Activated CD4-positive, alpha-beta memory T cell treated with anti-CD3 and anti-CD28 coated beads for 36 hours (primary cell): ENCODE data around the gene SIK3. TPM values are rescaled to one million over a fixed set of nuclear protein-coding genes. Genes with fewer than 3 reads are reported as not detected.

Source experiments
- CTCF ChIA-PET: fragments of 350-600 bp; sonication (Branson Sonifier 250); formaldehyde crosslinking; loops from one replicate; lab custom pipeline; 2021; ENCODE audit warnings: antibody characterized with exemption, inconsistent platforms; lab: Charles Lee
- POLR2A ChIA-PET: fragments of 350-600 bp; sonication (Branson Sonifier 250); formaldehyde crosslinking; loops from one replicate; lab custom pipeline; 2021; ENCODE audit warnings: antibody characterized with exemption; lab: Charles Lee
- DNase-seq: peaks from one replicate; pipeline ENCODE4 v3.0.0-alpha.2; 2020
- H3K27ac Mint-ChIP-seq: one replicate; pipeline ENCODE4 v1.8.0; 2021; ENCODE audit warnings: mixed read lengths
- H3K27me3 Mint-ChIP-seq: one replicate; pipeline ENCODE4 v1.8.0; 2021; ENCODE audit warnings: mixed read lengths
- H3K36me3 Mint-ChIP-seq: one replicate; pipeline ENCODE4 v1.8.0; 2021; ENCODE audit warnings: mixed read lengths
- H3K4me1 Mint-ChIP-seq: one replicate; pipeline ENCODE4 v1.8.0; 2021; ENCODE audit warnings: low read depth, mixed read lengths
- H3K4me3 Mint-ChIP-seq: one replicate; pipeline ENCODE4 v1.8.0; 2021; ENCODE audit warnings: mild to moderate bottlenecking, mixed read lengths
- H3K9me3 Mint-ChIP-seq: one replicate; pipeline ENCODE4 v1.8.0; 2021; ENCODE audit warnings: mixed read lengths
- intact Hi-C: fragments of 100-400 bp; cut with micrococcal nuclease; formaldehyde crosslinking; loops from one replicate; pipeline ENCODE4 v1.15.1; 2023
- total RNA-seq, 2 experiments: library from RNA; stranded (reverse); gene quantifications; one replicate each; pipeline ENCODE4 v1.2.3, GENCODE V29; 2021

SIK3 gene
- total RNA-seq, 2 experiments from 2014 or later, result 26.1 to 26.2 TPM

DNA sequence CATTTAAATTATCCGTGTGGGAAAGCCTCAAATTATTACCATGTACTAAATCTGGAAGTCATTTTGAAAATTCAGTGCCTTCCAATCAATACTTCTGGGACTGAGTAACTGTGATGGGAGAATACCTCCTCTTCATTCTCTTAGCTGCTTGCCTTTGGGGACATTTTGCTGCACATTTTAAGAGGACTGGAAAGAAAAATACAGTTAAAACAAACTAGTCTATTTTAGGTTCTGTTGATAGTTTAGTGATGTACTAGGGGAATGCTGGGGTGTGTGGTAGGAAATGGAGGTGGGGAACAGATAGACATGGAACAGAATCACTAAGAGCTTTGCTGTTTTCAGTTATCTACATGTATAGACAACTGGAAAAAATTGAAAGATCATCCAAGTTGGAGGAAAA, 195.1 kb downstream of the SIK3 start:
- Mint-ChIP-seq H3K27me3 (no peaks in the 10 kb centered on the region), H3K4me3 (no peak overlapping the region), H3K27ac (no peak overlapping the region), H3K36me3 (peaks cover 24% of the 10 kb centered on the region), H3K9me3 (peaks cover 3% of the 10 kb centered on the region), H3K4me1 (peaks cover 33% of the 10 kb centered on the region)
- ChIA-PET CTCF (interaction anchor here (1.0 to 1.6 kb wide), 2 partner anchors 13 to 202 kb away, joined by 3 to 7 read pairs; no protein-coding TSS in a partner anchor), POLR2A (interaction anchor here (0.7 kb wide), 1 partner anchor 18 kb away, joined by 5 read pairs; no protein-coding TSS in a partner anchor)
- no peak for DNase-seq
- intact Hi-C loops, result no loop called here

DNA sequence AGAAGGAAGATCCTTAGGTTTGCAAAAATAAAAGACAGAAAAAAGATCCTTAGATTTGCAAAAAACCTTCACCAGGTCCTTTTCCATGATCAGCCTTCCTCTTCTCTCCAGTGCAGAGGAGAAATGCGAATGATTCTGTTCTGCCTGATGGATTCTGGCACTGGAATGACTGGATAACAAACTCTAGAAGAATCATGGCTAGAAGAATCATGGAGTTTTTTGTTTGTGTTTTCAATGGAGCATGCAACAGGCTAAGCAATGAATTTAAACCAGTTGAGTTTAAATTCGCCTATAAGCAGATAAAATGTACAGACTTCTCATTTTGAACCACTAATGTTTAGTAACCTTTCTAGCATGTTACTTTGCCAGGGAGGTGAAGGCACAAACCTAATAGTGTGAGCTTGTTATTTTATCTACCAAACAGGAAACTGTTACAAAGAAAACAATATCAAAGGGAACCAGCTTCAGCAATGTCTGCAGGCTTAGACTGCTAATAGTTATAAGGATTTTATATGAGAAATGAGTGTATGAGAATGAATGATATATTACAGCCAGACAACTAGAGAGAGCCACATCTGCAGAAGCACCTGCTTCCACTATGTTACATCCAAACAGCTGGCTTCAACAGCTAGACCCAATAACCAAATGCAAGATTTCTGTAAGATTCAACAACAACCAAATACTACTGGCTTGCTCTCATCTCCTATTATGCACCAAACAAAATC, 196.1 kb downstream of the SIK3 start:
- H3K36me3 Mint-ChIP-seq, result peaks cover 27% of the 10 kb centered on the region
- H3K27ac Mint-ChIP-seq, result no peak overlapping the region
- peaks cover 3% of the 10 kb centered on the region for H3K9me3 Mint-ChIP-seq
- POLR2A ChIA-PET, result no interaction called here
- intact Hi-C loops, result no loop called here
- H3K4me1 Mint-ChIP-seq, result peaks cover 31% of the 10 kb centered on the region
- H3K27me3 Mint-ChIP-seq, result no peaks in the 10 kb centered on the region
- no peak overlapping the region for H3K4me3 Mint-ChIP-seq
- DNase-seq, result no peak
- CTCF ChIA-PET, result interaction anchor here (1.6 kb wide), 1 partner anchor 203 kb away, joined by 7 read pairs; no protein-coding TSS in a partner anchor

DNA sequence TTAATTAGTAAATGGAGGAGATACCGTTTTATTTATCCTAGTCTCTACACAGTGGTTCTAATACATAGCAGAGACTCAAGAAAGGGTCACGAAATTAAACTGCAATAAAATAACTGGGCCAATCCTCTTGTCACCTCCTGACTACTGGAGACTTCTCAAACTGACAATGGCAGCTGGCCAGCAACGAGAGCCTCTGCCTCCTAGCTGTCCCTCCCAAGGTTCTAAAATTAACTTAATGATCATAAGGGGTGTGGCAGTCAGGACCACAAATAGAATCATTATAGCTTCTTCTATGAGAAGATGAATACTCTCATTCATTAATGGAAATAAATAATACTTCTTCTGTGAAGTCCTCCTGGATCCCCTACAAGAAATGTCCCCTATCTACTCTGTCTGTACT, 197.0 kb downstream of the SIK3 start:
- no peak for DNase-seq
- ChIA-PET CTCF (no interaction called here), POLR2A (no interaction called here)
- Mint-ChIP-seq H3K36me3 (peaks cover 34% of the 10 kb centered on the region), H3K4me3 (no peak overlapping the region), H3K27ac (no peak overlapping the region), H3K4me1 (peaks cover 31% of the 10 kb centered on the region), H3K9me3 (peaks cover 3% of the 10 kb centered on the region), H3K27me3 (no peaks in the 10 kb centered on the region)
- intact Hi-C loops, result no loop called here

DNA sequence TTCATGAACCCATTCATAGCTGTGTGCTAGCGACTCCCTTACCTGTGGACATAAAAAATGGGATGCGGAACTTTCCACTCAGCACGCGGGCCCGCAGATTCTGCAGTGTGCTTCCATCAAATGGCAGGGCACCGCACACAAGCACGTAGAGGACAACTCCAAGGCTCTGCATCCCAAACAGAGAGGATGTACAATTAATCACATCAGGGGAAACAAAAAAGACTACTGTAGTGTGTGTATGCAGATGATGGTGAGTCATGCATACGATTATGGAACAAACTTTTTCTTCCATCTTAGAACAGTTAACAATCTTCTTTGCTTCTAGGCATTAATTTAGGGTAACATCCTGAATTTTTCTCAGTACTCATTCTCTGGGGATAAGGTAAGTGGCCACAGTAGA, 202.0 kb downstream of the SIK3 start:
- H3K27me3 Mint-ChIP-seq, result no peaks in the 10 kb centered on the region
- H3K9me3 Mint-ChIP-seq, result peaks cover 3% of the 10 kb centered on the region
- DNase-seq, result no peak
- H3K4me3 Mint-ChIP-seq, result no peak overlapping the region
- peaks cover 33% of the 10 kb centered on the region for H3K36me3 Mint-ChIP-seq
- peaks cover 11% of the 10 kb centered on the region for H3K4me1 Mint-ChIP-seq
- POLR2A ChIA-PET, result no interaction called here
- CTCF ChIA-PET, result interaction anchor here (0.8 kb wide), 1 partner anchor 13 kb away, joined by 3 read pairs; no protein-coding TSS in a partner anchor
- no peak overlapping the region for H3K27ac Mint-ChIP-seq
- intact Hi-C loops, result no loop called here

DNA sequence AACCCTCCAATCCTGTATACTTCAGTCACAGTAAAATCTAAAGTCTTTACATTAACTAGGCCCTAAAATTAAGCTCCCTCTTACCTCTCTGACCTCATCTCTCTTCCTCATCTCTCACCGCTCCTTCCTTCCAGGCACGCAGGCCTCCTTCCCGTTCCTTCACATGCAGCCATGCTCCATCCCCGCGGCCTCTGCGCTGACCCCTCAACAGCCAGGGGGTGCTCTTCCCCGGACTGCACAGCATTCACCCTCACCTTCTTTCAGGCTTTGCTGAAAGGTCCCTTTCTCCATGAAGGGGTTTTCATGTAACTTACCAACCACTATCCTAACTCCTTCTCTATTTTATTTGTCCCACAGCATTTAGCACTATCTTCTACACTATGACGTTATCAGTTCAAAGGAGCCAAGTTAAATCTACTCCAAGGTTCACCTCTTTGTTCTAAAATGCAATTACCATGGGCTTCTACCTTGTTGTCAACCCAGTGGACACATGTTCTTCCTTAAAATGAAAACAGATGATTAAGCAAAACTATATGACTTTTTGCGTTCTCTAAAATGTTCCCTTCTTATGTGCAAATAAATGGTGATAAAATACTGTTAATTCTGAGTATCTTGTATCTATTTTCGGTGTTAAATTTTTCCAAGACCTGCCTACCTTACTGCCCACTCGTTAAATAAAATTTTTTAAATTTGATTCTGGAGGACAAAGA, 203.0 kb downstream of the SIK3 start:
- Mint-ChIP-seq H3K27me3 (no peaks in the 10 kb centered on the region), H3K9me3 (peaks cover 2% of the 10 kb centered on the region), H3K27ac (no peak overlapping the region), H3K4me3 (no peak overlapping the region), H3K36me3 (peaks cover 29% of the 10 kb centered on the region), H3K4me1 (peaks cover 17% of the 10 kb centered on the region)
- intact Hi-C loops, result no loop called here
- DNase-seq, result peak; percentile 24
- ChIA-PET POLR2A (no interaction called here), CTCF (interaction anchor here (1.4 kb wide), 1 partner anchor 332 kb away, joined by 4 read pairs; no protein-coding TSS in a partner anchor)

DNA sequence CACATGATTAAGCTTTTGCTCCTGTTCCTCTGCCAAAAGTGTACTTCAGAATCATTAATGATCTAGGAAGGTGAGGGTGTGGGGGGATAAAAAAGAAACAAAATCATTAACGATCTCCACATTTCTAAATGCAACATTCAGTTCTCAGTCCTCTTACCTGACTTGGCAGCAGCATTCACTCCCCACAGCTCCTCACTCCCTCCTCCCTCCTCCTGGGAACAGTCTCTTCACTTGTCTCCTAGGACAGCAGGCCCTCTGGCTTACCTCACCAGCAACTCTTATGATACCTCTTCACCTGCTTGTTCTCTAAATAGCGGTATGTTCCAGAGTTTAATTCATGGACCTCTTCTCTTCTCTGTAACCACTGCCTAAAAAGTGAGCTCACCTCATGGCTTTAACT, 204.3 kb downstream of the SIK3 start:
- Mint-ChIP-seq H3K9me3 (no peaks in the 10 kb centered on the region), H3K4me1 (peaks cover 20% of the 10 kb centered on the region), H3K36me3 (peaks cover 24% of the 10 kb centered on the region), H3K27ac (no peak overlapping the region), H3K4me3 (no peak overlapping the region), H3K27me3 (no peaks in the 10 kb centered on the region)
- DNase-seq, result no peak
- intact Hi-C loops, result no loop called here
- ChIA-PET CTCF (interaction anchor here (0.7 to 1.4 kb wide), 5 partner anchors 12 to 333 kb away, joined by 3 to 4 read pairs (median 3); no protein-coding TSS in a partner anchor), POLR2A (no interaction called here)

DNA sequence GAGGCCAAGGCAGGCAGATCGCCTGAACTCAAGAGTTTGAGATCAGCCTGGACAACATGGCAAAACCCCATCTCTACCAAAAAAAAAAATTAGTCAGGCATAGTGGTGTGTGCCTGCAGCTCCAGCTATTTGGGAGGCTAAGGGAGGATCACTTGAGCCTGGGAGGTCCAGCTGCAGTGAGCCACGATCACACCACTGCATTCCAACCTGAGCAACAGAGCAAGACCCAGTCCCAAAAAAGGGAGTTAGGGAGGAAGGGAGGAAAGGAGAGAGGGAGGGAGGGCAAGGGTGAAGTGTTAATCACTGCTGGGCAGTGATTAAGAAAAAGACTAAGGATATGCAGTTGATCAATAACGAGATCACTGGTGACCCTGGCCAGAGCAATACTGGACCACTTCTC, 204.8 kb downstream of the SIK3 start:
- intact Hi-C loops, result no loop called here
- no peaks in the 10 kb centered on the region for H3K27me3 Mint-ChIP-seq
- no peak for DNase-seq
- H3K4me3 Mint-ChIP-seq, result no peak overlapping the region
- CTCF ChIA-PET, result interaction anchor here (0.7 to 1.2 kb wide), 4 partner anchors 12 to 212 kb away, joined by 3 to 4 read pairs (median 3); no protein-coding TSS in a partner anchor
- no peak overlapping the region for H3K27ac Mint-ChIP-seq
- POLR2A ChIA-PET, result no interaction called here
- H3K9me3 Mint-ChIP-seq, result no peaks in the 10 kb centered on the region
- peaks cover 20% of the 10 kb centered on the region for H3K4me1 Mint-ChIP-seq
- H3K36me3 Mint-ChIP-seq, result peaks cover 24% of the 10 kb centered on the region

DNA sequence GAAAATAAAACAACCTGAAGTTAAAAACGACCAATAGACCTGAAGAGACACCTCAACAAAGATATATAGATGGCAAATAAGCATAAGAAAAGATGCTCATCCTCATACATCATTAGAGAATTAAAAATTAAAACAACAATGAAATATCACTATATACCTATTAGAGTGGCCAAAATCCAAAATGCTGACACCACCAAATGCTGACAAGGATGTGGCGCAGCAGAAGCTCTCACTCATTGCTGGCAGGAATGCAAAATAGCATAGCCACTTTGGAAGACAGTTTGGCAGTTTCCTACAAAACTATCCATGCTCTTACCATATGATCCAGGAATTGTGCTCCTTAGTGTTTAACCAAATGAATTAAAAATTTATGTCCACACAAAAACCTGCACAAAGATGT, 205.9 kb downstream of the SIK3 start:
- CTCF ChIA-PET, result interaction anchor here (1.2 kb wide), 1 partner anchor 213 kb away, joined by 3 read pairs; no protein-coding TSS in a partner anchor
- no peaks in the 10 kb centered on the region for H3K27me3 Mint-ChIP-seq
- peaks cover 24% of the 10 kb centered on the region for H3K36me3 Mint-ChIP-seq
- peaks cover 20% of the 10 kb centered on the region for H3K4me1 Mint-ChIP-seq
- H3K27ac Mint-ChIP-seq, result no peak overlapping the region
- no peak overlapping the region for H3K4me3 Mint-ChIP-seq
- intact Hi-C loops, result no loop called here
- POLR2A ChIA-PET, result no interaction called here
- no peak for DNase-seq
- H3K9me3 Mint-ChIP-seq, result no peaks in the 10 kb centered on the region

DNA sequence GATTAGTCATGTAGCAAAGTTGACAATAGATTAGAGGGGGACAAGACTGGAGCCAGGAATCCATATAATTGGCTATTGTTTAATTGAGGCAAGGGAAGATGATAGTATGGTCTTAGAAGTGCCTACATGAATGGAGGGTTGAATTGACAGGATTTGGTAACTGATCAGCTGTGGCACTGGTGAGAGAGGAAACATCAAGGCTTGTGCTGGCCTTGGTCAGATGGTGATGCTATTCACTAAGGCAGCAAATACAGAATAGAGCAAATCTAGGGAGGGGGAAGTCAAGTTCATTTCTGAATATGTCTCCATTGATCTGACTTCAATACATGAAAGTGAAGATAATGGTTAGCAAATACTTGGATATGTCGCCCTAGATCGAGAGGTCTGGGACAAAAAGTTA, 206.5 kb downstream of the SIK3 start:
- Mint-ChIP-seq H3K27ac (no peak overlapping the region), H3K4me3 (no peak overlapping the region), H3K27me3 (no peaks in the 10 kb centered on the region), H3K4me1 (peaks cover 20% of the 10 kb centered on the region), H3K36me3 (peaks cover 20% of the 10 kb centered on the region), H3K9me3 (no peaks in the 10 kb centered on the region)
- POLR2A ChIA-PET, result no interaction called here
- DNase-seq, result no peak
- CTCF ChIA-PET, result interaction anchor here (0.8 to 1.1 kb wide), 2 partner anchors 11 to 214 kb away, joined by 3 read pairs; no protein-coding TSS in a partner anchor
- intact Hi-C loops, result no loop called here

DNA sequence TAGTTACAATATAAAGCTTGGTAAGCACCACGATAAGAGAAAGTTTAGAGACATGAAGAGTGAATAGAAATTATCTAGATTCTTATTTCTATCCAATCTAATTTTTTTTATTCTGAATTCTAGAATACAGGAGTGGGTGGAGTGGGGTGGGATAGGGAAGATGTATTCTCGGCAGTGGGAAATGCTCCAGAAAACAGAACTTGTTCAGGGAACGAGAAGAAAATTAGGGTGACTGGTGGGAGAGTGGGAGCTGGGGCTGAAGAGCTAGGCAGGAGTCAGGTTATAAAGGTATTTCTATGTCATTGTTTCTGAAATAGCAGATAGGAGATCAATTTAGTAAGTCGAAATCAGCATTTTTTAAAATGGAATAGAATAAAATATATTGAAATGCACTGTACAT, 207.6 kb downstream of the SIK3 start:
- POLR2A ChIA-PET, result no interaction called here
- H3K4me3 Mint-ChIP-seq, result no peak overlapping the region
- intact Hi-C loops, result loop anchor here (1.0 kb wide), 1 partner anchor 37 kb away; no protein-coding TSS in a partner anchor

DNA sequence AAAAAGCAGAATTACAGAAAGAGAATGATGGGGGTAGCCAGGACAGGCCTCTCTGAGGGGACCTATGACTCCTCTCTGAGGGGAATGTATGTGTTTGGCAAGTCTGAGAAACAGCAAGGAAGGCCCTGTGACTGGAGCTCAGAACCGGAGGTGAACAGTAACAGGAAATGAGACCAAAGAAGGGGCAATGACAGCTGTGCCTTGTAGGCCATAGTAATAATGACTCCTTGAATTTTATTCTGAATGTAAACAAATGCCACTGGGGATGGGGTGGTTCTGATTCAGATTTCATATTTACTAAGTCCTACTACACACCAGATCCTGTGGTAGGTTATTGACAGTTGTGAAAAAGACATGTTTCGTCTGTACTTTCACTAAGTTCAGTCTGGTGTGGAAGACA, 208.0 kb downstream of the SIK3 start:
- Mint-ChIP-seq H3K27me3 (no peaks in the 10 kb centered on the region), H3K27ac (peak overlapping the region; percentile 62), H3K4me1 (peaks cover 20% of the 10 kb centered on the region), H3K4me3 (no peak overlapping the region), H3K9me3 (no peaks in the 10 kb centered on the region), H3K36me3 (peaks cover 18% of the 10 kb centered on the region)
- ChIA-PET CTCF (interaction anchor here (0.7 to 3.1 kb wide), 6 partner anchors 10 to 208 kb away, joined by 3 to 18 read pairs (median 3); partner anchors contain the start of gene SIK3), POLR2A (no interaction called here)
- intact Hi-C loops, result loop anchor here (1.0 kb wide), 1 partner anchor 37 kb away; no protein-coding TSS in a partner anchor
- peak; percentile 57 for DNase-seq

More for the DNA sequence above, 207.6 kb downstream of the SIK3 start:
- Mint-ChIP-seq H3K27me3 (no peaks in the 10 kb centered on the region), H3K27ac (peak overlapping the region; percentile 62), H3K9me3 (no peaks in the 10 kb centered on the region), H3K36me3 (peaks cover 19% of the 10 kb centered on the region), H3K4me1 (peaks cover 20% of the 10 kb centered on the region)
- CTCF ChIA-PET, result interaction anchor here (0.6 to 3.1 kb wide), 7 partner anchors 10 to 218 kb away, joined by 3 to 18 read pairs (median 3); partner anchors contain the start of gene SIK3
- no peak for DNase-seq
